IPS DF 6.9 (cell line): ENCODE data around the gene ZBTB49.
"Not testable (repeated sequence)": the region's sequence is repeated elsewhere in the genome, so short reads cannot be mapped to it uniquely, and the experiment has no call there.

Source experiments
- DNase-seq: peaks from one replicate; pipeline ENCODE4 v3.0.0-alpha.2; 2013; ENCODE audit warnings: low read depth, low spot score
- H3K27ac ChIP-seq: one replicate; pipeline ENCODE4 v1.5.1; 2013; ENCODE audit warnings: low read length, control low read depth
- H3K27me3 ChIP-seq: 2 replicates; pipeline ENCODE4 v1.6.1; 2013; ENCODE audit warnings: mild to moderate bottlenecking, low read length; ENCODE audit not compliant: control insufficient read depth, insufficient read depth
- H3K36me3 ChIP-seq: 2 replicates; pipeline ENCODE4 v1.6.1; 2013; ENCODE audit warnings: low read length; ENCODE audit not compliant: control insufficient read depth, insufficient read depth
- H3K4me1 ChIP-seq: 2 replicates; pipeline ENCODE4 v1.6.1; 2013; ENCODE audit warnings: low read length; ENCODE audit not compliant: control insufficient read depth, insufficient read depth
- H3K4me3 ChIP-seq: 2 replicates; pipeline ENCODE4 v1.5.1; 2013; ENCODE audit warnings: mild to moderate bottlenecking, low read length
- H3K9me3 ChIP-seq: 2 replicates; pipeline ENCODE4 v1.6.1; 2013; ENCODE audit warnings: low read length, inconsistent platforms; ENCODE audit not compliant: control insufficient read depth, insufficient read depth
- WGBS: extraction: QIAGEN DNeasy Blood & Tissue Kit; methylation state at CpG from one replicate; pipeline ENCODE4 v1.1.7; 2013; ENCODE audit warnings: mixed read lengths, missing lambda C conversion rate; ENCODE audit not compliant: insufficient read length, insufficient coverage; 5-methylcytosine and 5-hydroxymethylcytosine counted together

The ZBTB49 gene

GRCh38 chr4:4256799-4257198, 33.3 kb upstream of the ZBTB49 start:
- no peaks in the 10 kb centered on the region for H3K27me3 ChIP-seq
- H3K4me1 ChIP-seq = 0 out of 2 replicates have a peak, but pooled peaks cover 1% of the 10 kb centered on the region

GRCh38 chr4:4257705-4258104, 32.3 kb upstream of the ZBTB49 start:
- no CpG with 5 or more reads among the region's 3 CpGs for WGBS
- H3K27ac ChIP-seq, H3K27me3 ChIP-seq, H3K36me3 ChIP-seq, H3K4me1 ChIP-seq, H3K4me3 ChIP-seq, DNase-seq, H3K9me3 ChIP-seq: not testable (repeated sequence)

More at GRCh38 chr4:4256799-4257198, 33.3 kb upstream of the ZBTB49 start:
- no peak for DNase-seq
- WGBS = no CpG with 5 or more reads among the region's 10 CpGs
- Histone ChIP-seq H3K27ac (no peak overlapping the region), H3K4me3 (no peak overlapping the region), H3K9me3 (no peaks in the 10 kb centered on the region), H3K36me3 (no peaks in the 10 kb centered on the region)

- Histone ChIP-seq H3K27me3 (no peaks in the 10 kb centered on the region), H3K9me3 (no peaks in the 10 kb centered on the region), H3K4me1 (0 out of 2 replicates have a peak, but pooled peaks cover 1% of the 10 kb centered on the region), H3K27ac (no peak overlapping the region), H3K36me3 (no peaks in the 10 kb centered on the region), H3K4me3 (no peak overlapping the region)
- WGBS = no CpG with 5 or more reads among the region's 9 CpGs
- no peak for DNase-seq
These were observed 30.5 kb upstream of the ZBTB49 start for GRCh38 chr4:4259484-4260100.

GRCh38 chr4:4260185-4260751, 29.8 kb upstream of the ZBTB49 start:
- Histone ChIP-seq H3K9me3 (no peaks in the 10 kb centered on the region), H3K27ac (no peak overlapping the region), H3K36me3 (no peaks in the 10 kb centered on the region), H3K4me1 (0 out of 2 replicates have a peak, but pooled peaks cover 1% of the 10 kb centered on the region), H3K4me3 (no peak overlapping the region), H3K27me3 (no peaks in the 10 kb centered on the region)
- no CpG with 5 or more reads among the region's 6 CpGs for WGBS
- DNase-seq = no peak

- no peak overlapping the region for H3K27ac ChIP-seq
- peaks cover 12% of the 10 kb centered on the region; the same call in 1 of the 2 replicates for H3K36me3 ChIP-seq
- DNase-seq = no peak
- no CpG with 5 or more reads among the region's 5 CpGs for WGBS
- H3K27me3 ChIP-seq = no peaks in the 10 kb centered on the region
- no peak overlapping the region for H3K4me3 ChIP-seq
- H3K9me3 ChIP-seq = no peaks in the 10 kb centered on the region
- no peaks in the 10 kb centered on the region for H3K4me1 ChIP-seq
These were observed 22.1 kb upstream of the ZBTB49 start for GRCh38 chr4:4267981-4268380.

GRCh38 chr4:4268776-4269175, 21.3 kb upstream of the ZBTB49 start:
- Histone ChIP-seq H3K27ac (no peak overlapping the region), H3K36me3 (peaks cover 14% of the 10 kb centered on the region), H3K9me3 (no peaks in the 10 kb centered on the region), H3K4me1 (no peaks in the 10 kb centered on the region), H3K27me3 (no peaks in the 10 kb centered on the region), H3K4me3 (no peak overlapping the region)
- DNase-seq = no peak
- no CpG with 5 or more reads among the region's 1 CpG for WGBS

- WGBS = no CpG with 5 or more reads among the region's 11 CpGs
- no peak for DNase-seq
- H3K27me3 ChIP-seq = no peaks in the 10 kb centered on the region
- H3K4me3 ChIP-seq = no peak overlapping the region
- no peak overlapping the region for H3K27ac ChIP-seq
- no peaks in the 10 kb centered on the region for H3K4me1 ChIP-seq
- H3K36me3 ChIP-seq = peaks cover 17% of the 10 kb centered on the region
- no peaks in the 10 kb centered on the region for H3K9me3 ChIP-seq
These were observed 20.7 kb upstream of the ZBTB49 start for GRCh38 chr4:4269331-4269731.

GRCh38 chr4:4269856-4270255, 20.2 kb upstream of the ZBTB49 start:
- Histone ChIP-seq H3K27ac (no peak overlapping the region), H3K9me3 (no peaks in the 10 kb centered on the region), H3K27me3 (no peaks in the 10 kb centered on the region), H3K4me1 (no peaks in the 10 kb centered on the region), H3K4me3 (no peak overlapping the region), H3K36me3 (peaks cover 20% of the 10 kb centered on the region)
- WGBS = no CpG with 5 or more reads among the region's 4 CpGs
- no peak for DNase-seq

GRCh38 chr4:4270529-4270928, 19.5 kb upstream of the ZBTB49 start:
- WGBS = no CpG with 5 or more reads among the region's 4 CpGs
- Histone ChIP-seq H3K27me3 (no peaks in the 10 kb centered on the region), H3K36me3 (peaks cover 20% of the 10 kb centered on the region), H3K27ac (no peak overlapping the region), H3K4me3 (no peak overlapping the region), H3K4me1 (no peaks in the 10 kb centered on the region), H3K9me3 (no peaks in the 10 kb centered on the region)
- DNase-seq = no peak

- no peak overlapping the region for H3K4me3 ChIP-seq
- DNase-seq = no peak
- no CpG with 5 or more reads among the region's 10 CpGs for WGBS
- no peaks in the 10 kb centered on the region for H3K27me3 ChIP-seq
- H3K36me3 ChIP-seq = peaks cover 20% of the 10 kb centered on the region
- H3K4me1 ChIP-seq = no peaks in the 10 kb centered on the region
- no peak overlapping the region for H3K27ac ChIP-seq
- no peaks in the 10 kb centered on the region for H3K9me3 ChIP-seq
These were observed 18.1 kb upstream of the ZBTB49 start for GRCh38 chr4:4271912-4272311.

GRCh38 chr4:4274226-4274625, 15.8 kb upstream of the ZBTB49 start:
- no peaks in the 10 kb centered on the region for H3K27me3 ChIP-seq
- no peak overlapping the region for H3K27ac ChIP-seq
- H3K36me3 ChIP-seq = peaks cover 26% of the 10 kb centered on the region
- no peak overlapping the region for H3K4me3 ChIP-seq
- no peak for DNase-seq
- no CpG with 5 or more reads among the region's 14 CpGs for WGBS
- no peaks in the 10 kb centered on the region for H3K9me3 ChIP-seq
- no peaks in the 10 kb centered on the region for H3K4me1 ChIP-seq
